Measurements from ENCODE around the gene STK39. TPM values are rescaled to one million over a fixed set of nuclear protein-coding genes. Genes with fewer than 3 reads are reported as not detected.

The STK39 gene
- total RNA-seq, 1 experiment from 2014 or later, result 15.9 TPM

DNA sequence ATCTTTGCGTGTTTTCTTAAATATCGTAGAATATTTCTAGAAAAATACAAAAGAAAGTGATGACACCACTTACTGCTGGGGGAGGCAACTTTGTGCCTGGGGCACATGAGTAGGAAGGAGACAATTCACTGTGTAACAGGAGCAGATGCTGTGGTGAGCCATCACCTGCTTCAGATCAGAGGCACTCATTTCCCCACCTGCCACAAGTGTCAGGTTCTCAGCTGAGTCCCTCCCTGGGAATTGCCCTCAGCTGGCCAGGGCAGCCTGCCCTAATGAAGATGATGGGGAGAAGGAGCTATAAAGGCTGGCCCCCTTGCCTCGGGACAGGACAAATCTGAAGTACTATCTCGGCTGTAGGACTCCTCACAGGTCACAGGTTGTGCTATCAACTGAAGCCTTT lies 322.8 kb downstream of the STK39 start:
- Histone ChIP-seq H3K4me1 (ENCODE audit: insufficient read depth, low read length, poor library complexity, severe bottlenecking) (no peaks in the 10 kb centered on the region), H3K4me3 (ENCODE audit: low read depth, low read length, poor library complexity, severe bottlenecking) (no peak overlapping the region), H3K27ac (ENCODE audit: low read depth, low read length, poor library complexity, severe bottlenecking) (no peak overlapping the region), H3K36me3 (ENCODE audit: insufficient read depth, low read length, poor library complexity, severe bottlenecking) (no peaks in the 10 kb centered on the region), H3K9me3 (ENCODE audit: low read depth, low read length, poor library complexity, severe bottlenecking) (no peaks in the 10 kb centered on the region), H3K27me3 (replicated peaks; ENCODE audit: insufficient read depth, low read depth, low read length, poor library complexity) (no peaks in the 10 kb centered on the region)
- no TSS peak for BruUV-seq (replicated peaks)
- TF ChIP-seq EZH2 (IDR thresholded peaks at IDR 0.05; ENCODE audit: borderline replicate concordance, low read depth, low read length, poor library complexity, severe bottlenecking), result no peak
- TF ChIP-seq, protein P1, sequence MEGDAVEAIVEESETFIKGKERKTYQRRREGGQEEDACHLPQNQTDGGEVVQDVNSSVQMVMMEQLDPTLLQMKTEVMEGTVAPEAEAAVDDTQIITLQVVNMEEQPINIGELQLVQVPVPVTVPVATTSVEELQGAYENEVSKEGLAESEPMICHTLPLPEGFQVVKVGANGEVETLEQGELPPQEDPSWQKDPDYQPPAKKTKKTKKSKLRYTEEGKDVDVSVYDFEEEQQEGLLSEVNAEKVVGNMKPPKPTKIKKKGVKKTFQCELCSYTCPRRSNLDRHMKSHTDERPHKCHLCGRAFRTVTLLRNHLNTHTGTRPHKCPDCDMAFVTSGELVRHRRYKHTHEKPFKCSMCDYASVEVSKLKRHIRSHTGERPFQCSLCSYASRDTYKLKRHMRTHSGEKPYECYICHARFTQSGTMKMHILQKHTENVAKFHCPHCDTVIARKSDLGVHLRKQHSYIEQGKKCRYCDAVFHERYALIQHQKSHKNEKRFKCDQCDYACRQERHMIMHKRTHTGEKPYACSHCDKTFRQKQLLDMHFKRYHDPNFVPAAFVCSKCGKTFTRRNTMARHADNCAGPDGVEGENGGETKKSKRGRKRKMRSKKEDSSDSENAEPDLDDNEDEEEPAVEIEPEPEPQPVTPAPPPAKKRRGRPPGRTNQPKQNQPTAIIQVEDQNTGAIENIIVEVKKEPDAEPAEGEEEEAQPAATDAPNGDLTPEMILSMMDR (conservative IDR thresholded peaks at IDR 0.05; ENCODE audit: low read depth, low read length), result no peak
- ChIA-PET CTCF (no interaction called here), POLR2A (ENCODE audit: low non-redundant PET) (no interaction called here)
- no peak for DNase-seq (ENCODE audit: low spot score)
- intact Hi-C loops (cut with micrococcal nuclease; ENCODE audit: unreplicated experiment), result no loop called here

DNA sequence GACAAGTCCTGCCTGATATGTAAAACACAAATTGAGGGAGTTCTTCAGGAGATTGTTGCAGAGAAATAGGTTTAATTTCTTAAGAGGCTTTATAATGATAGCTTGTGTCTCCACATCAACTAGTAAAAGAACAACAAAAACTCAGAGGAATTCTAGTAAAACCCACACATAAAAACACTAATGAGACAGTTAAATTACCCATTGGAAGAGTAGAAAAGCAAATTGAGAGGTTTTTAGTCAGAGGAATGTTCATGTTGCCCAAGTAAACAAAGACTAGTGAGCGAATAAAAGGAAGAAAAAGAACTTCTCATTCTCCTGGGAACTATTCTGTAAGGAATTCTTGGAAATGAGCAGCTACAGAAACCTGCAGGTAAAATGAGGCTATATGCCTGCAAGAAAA lies 330.6 kb downstream of the STK39 start:
- BruUV-seq (replicated peaks), result no TSS peak
- CTCF ChIA-PET, result no interaction called here
- Histone ChIP-seq H3K27me3 (replicated peaks; ENCODE audit: insufficient read depth, low read depth, low read length, poor library complexity) (no peaks in the 10 kb centered on the region), H3K27ac (ENCODE audit: low read depth, low read length, poor library complexity, severe bottlenecking) (no peak overlapping the region), H3K4me3 (ENCODE audit: low read depth, low read length, poor library complexity, severe bottlenecking) (no peak overlapping the region), H3K9me3 (ENCODE audit: low read depth, low read length, poor library complexity, severe bottlenecking) (no peaks in the 10 kb centered on the region), H3K36me3 (ENCODE audit: insufficient read depth, low read length, poor library complexity, severe bottlenecking) (no peaks in the 10 kb centered on the region), H3K4me1 (ENCODE audit: insufficient read depth, low read length, poor library complexity, severe bottlenecking) (no peaks in the 10 kb centered on the region)
- TF ChIP-seq, protein P1 (conservative IDR thresholded peaks at IDR 0.05; ENCODE audit: low read depth, low read length), result no peak
- TF ChIP-seq EZH2 (IDR thresholded peaks at IDR 0.05; ENCODE audit: borderline replicate concordance, low read depth, low read length, poor library complexity, severe bottlenecking), result no peak
- POLR2A ChIA-PET (ENCODE audit: low non-redundant PET), result no interaction called here
- DNase-seq (ENCODE audit: low spot score), result no peak
- intact Hi-C loops (cut with micrococcal nuclease; ENCODE audit: unreplicated experiment), result no loop called here

- no peak overlapping the region for H3K27ac ChIP-seq (ENCODE audit: low read depth, low read length, poor library complexity, severe bottlenecking)
- TF ChIP-seq EZH2 (IDR thresholded peaks at IDR 0.05; ENCODE audit: borderline replicate concordance, low read depth, low read length, poor library complexity, severe bottlenecking), result no peak
- TF ChIP-seq, protein P1 (conservative IDR thresholded peaks at IDR 0.05; ENCODE audit: low read depth, low read length), result no peak
- DNase-seq (ENCODE audit: low spot score), result no peak
- BruUV-seq (replicated peaks), result no TSS peak
- intact Hi-C loops (cut with micrococcal nuclease; ENCODE audit: unreplicated experiment), result no loop called here
- no peaks in the 10 kb centered on the region for H3K9me3 ChIP-seq (ENCODE audit: low read depth, low read length, poor library complexity, severe bottlenecking)
- H3K36me3 ChIP-seq (ENCODE audit: insufficient read depth, low read length, poor library complexity, severe bottlenecking), result no peaks in the 10 kb centered on the region
- POLR2A ChIA-PET (ENCODE audit: low non-redundant PET), result no interaction called here
- no peak overlapping the region for H3K4me3 ChIP-seq (ENCODE audit: low read depth, low read length, poor library complexity, severe bottlenecking)
- no peaks in the 10 kb centered on the region for H3K4me1 ChIP-seq (ENCODE audit: insufficient read depth, low read length, poor library complexity, severe bottlenecking)
- H3K27me3 ChIP-seq (replicated peaks; ENCODE audit: insufficient read depth, low read depth, low read length, poor library complexity), result no peaks in the 10 kb centered on the region
- CTCF ChIA-PET, result no interaction called here
These were observed 332.4 kb downstream of the STK39 start for GRCh38 chr2:167914969-167915368.

Data from A673 (cell line).